Embryonic facial prominence (tissue), 1 donor: ENCODE measurements around the gene DDX59.

Experiments
- DNase-seq: peaks from one replicate; pipeline ENCODE4 v3.0.0-alpha.2; 2016; ENCODE audit errors: extremely low spot score

Gene DDX59

GRCh38 chr1:200669314-200670241, at the start of gene DDX59:
Gene DDX59 (minus strand): TSS chr1:200669907. CDS start chr1:200666740, 3,167 bp downstream.
- peak; percentile 89 for DNase-seq

GRCh38 chr1:200714504-200715187, 44.9 kb upstream of the DDX59 start:
- no peak for DNase-seq

GRCh38 chr1:200710166-200710565, 40.5 kb upstream of the DDX59 start:
- no peak for DNase-seq

DNA sequence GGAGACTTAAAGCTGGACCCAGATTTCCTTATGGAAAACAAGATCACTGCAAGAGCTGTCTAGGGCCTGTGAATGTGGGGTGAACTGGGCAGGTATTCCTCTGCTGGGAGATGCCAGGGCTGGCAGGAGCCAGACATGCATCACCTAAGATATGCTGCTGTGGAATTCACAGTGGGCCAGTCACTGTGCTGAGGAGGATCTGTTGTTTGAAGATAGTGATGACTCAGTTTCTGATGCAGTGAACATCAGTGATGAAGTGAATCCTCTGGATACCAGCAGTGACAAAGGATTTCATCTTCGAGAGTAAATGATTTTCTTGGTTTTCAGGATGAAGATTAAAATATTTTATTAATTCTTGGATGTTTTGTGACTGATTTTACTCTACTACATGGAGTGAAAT, 39.1 kb upstream of the DDX59 start:
- DNase-seq = no peak

DNA sequence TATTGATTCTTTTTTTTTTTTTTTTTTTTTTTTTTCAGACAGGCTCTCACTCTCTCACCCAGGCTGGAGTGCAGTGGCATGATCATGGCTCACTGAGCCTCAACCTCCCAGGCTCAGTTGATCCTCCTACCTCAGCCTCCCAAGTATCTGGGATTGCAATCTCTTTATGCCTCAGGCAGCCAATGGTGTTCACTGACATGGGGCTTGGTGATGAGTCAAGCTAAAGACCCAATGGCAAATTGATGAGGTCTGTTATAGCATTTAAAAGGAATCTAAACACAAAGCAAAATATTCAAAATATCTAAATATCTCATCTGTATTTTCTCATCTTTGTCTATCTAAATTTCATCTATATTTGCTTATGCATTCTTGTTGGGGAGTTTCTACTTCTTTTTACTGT, 38.5 kb upstream of the DDX59 start:
- no peak for DNase-seq

GRCh38 chr1:200707116-200707515, 37.4 kb upstream of the DDX59 start:
- DNase-seq = no peak

GRCh38 chr1:200706111-200706814, 36.6 kb upstream of the DDX59 start:
- DNase-seq = no peak

GRCh38 chr1:200704986-200705500, 35.3 kb upstream of the DDX59 start:
- no peak for DNase-seq

- DNase-seq = no peak
Measured at GRCh38 chr1:200699871-200700270, 30.2 kb upstream of the DDX59 start.

- DNase-seq = no peak
Measured at GRCh38 chr1:200694738-200695137, 25.0 kb upstream of the DDX59 start.

DNA sequence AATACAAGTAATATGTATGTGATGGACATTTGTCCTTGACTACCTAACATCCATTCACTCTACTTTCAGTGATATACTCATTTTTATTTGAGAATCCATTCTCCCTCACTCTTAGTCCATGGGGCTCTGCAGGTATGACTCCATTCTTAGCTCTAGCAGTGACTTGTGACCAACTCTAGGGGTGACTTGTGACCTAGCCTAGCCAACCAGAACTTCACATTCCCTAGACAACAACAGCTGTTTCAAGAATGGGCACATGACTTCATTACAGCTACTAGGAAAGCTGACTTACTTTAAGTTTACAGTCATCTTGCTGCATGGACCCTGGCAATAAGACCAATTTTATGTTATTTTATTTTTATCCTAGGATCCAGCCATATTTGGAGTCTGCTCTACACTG, 23.6 kb upstream of the DDX59 start:
- no peak for DNase-seq

GRCh38 chr1:200692316-200692715, 22.6 kb upstream of the DDX59 start:
- no peak for DNase-seq

GRCh38 chr1:200686620-200687019, 16.9 kb upstream of the DDX59 start:
- DNase-seq = no peak

- no peak for DNase-seq
Measured at GRCh38 chr1:200684015-200684414, 14.3 kb upstream of the DDX59 start.

GRCh38 chr1:200683298-200683697, 13.6 kb upstream of the DDX59 start:
- no peak for DNase-seq

GRCh38 chr1:200681231-200681630, 11.5 kb upstream of the DDX59 start:
- no peak for DNase-seq

DNA sequence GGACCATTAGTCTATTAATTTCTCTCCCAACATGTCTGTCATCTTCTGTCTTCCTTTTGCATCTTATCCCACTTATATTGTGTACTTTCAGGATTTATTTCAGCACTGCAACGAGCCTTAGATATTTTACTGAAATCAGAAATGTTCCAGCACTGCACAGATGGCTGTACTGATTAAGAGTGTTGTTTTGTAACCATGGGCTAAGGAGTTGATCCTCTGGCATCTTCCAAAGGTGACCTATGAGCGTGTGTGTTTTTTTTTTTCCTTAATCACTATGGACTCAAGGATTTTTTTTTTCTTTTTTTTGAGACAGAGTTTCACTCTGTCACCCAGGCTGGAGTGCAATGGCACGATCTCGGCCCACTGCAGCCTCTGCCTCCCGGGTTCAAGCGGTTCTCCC, 7.1 kb upstream of the DDX59 start:
- no peak for DNase-seq

- DNase-seq = no peak
Measured at GRCh38 chr1:200675588-200675852, 5.8 kb upstream of the DDX59 start.

DNA sequence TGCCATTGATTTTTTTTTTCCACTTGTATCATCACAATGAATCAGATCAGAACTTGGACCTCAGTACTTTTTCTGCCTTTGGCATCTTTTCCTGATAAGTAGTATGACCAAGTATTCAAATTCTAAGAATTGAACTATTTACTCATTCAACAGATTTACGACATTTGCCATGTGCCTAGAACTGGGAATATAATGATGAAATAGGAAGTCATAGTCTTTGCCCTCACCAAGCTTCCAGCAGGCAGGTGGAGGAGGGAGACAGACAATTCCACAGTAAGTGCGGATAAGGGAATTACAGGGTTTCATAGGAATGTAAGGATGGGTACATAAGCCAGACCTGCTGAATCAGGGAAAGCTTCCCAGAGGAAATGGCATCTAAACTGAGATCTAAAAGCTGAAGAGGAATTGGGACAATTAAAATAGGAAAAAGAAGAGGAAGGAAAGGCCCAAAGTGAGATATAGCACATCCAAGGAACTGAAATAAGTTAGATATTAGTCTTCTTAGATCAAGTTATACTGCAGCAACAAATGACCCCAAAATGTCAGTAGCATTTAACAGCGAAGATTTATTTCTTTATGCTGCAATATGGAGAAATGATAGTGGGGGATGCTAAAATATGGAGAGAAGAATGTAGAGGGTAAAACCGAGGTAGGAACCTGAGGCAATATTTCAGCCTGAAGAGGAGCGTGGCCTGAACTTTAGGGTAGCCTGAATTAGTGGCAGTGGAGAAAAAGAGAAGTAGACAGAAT, 5.3 kb upstream of the DDX59 start:
- no peak for DNase-seq

- DNase-seq = peak; percentile 33
Measured at GRCh38 chr1:200673952-200674823, 4.5 kb upstream of the DDX59 start.
